Stimulated activated CD8-positive, alpha-beta memory T cell treated with anti-CD3 and anti-CD28 coated beads, Interleukin-7, amount 100 ng/mL, for 48 hours (primary cell): ENCODE data around the gene RDH11.
"Not testable (repeated sequence)": the region's sequence is repeated elsewhere in the genome, so short reads cannot be mapped to it uniquely, and the experiment has no call there.

Experiments
- DNase-seq, 2 donors: peaks; one replicate each; pipeline ENCODE4 v3.0.0-alpha.2; 2020; ENCODE audit warnings: low read depth in 1 of 2; ENCODE audit errors: extremely low read depth in 1 of 2

The RDH11 gene

GRCh38 chr14:67704484-67705089 lies 9.0 kb upstream of the RDH11 start:
- DNase-seq, result no peak

- DNase-seq, result no peak
These were observed 8.4 kb upstream of the RDH11 start for GRCh38 chr14:67703997-67704396.

GRCh38 chr14:67701492-67701891 lies 5.9 kb upstream of the RDH11 start, which contains the start of gene RDH12:
Gene RDH12 (plus strand): TSS chr14:67701886. CDS start chr14:67722643, 20,757 bp downstream.
- DNase-seq, result not testable (repeated sequence)

- no peak for DNase-seq
These were observed 2.6 kb upstream of the RDH11 start for GRCh38 chr14:67698179-67698578.

GRCh38 chr14:67697006-67697405 lies 1.4 kb upstream of the RDH11 start:
- no peak for DNase-seq

- DNase-seq, result peak; percentile 39 to 86
These were observed 672 bp downstream of the RDH11 start for GRCh38 chr14:67694791-67695393.

- no peak for DNase-seq
These were observed 5.6 kb downstream of the RDH11 start for GRCh38 chr14:67690011-67690410.

- DNase-seq, result no peak
These were observed 11.7 kb downstream of the RDH11 start for GRCh38 chr14:67683842-67684241.

GRCh38 chr14:67680941-67681340 lies 14.6 kb downstream of the RDH11 start:
- DNase-seq, result no peak

GRCh38 chr14:67680121-67680602 lies 15.4 kb downstream of the RDH11 start:
- DNase-seq, result no peak

- DNase-seq, result no peak
These were observed 16.6 kb downstream of the RDH11 start for GRCh38 chr14:67679006-67679405.

GRCh38 chr14:67675219-67675582 lies 20.4 kb downstream of the RDH11 start:
- DNase-seq, result no peak

GRCh38 chr14:67674480-67675218 lies 20.9 kb downstream of the RDH11 start, which contains the start of gene VTI1B:
Gene VTI1B (minus strand): TSS chr14:67674632. CDS start chr14:67674489, 143 bp downstream.
- DNase-seq, result peak; percentile 57 to 64

- DNase-seq, result peak; percentile 29 to 32
These were observed 21.5 kb downstream of the RDH11 start for GRCh38 chr14:67674139-67674479.

GRCh38 chr14:67673451-67673850 lies 22.1 kb downstream of the RDH11 start:
- no peak for DNase-seq

- no peak for DNase-seq
These were observed 27.0 kb downstream of the RDH11 start for GRCh38 chr14:67668559-67668958.

- no peak for DNase-seq
These were observed 28.7 kb downstream of the RDH11 start for GRCh38 chr14:67666750-67667449.

- DNase-seq, result no peak
These were observed 29.7 kb downstream of the RDH11 start for GRCh38 chr14:67665868-67666267.

GRCh38 chr14:67663633-67664032 lies 31.9 kb downstream of the RDH11 start:
- DNase-seq, result no peak

GRCh38 chr14:67653651-67654280 lies 41.8 kb downstream of the RDH11 start:
- DNase-seq, result no peak

- DNase-seq, result no peak
These were observed 43.4 kb downstream of the RDH11 start for GRCh38 chr14:67652189-67652588.
